ENCODE data around the gene LMBRD2.
"Not testable (repeated sequence)": the region's sequence is repeated elsewhere in the genome, so short reads cannot be mapped to it uniquely, and the experiment has no call there.

Gene LMBRD2

DNA sequence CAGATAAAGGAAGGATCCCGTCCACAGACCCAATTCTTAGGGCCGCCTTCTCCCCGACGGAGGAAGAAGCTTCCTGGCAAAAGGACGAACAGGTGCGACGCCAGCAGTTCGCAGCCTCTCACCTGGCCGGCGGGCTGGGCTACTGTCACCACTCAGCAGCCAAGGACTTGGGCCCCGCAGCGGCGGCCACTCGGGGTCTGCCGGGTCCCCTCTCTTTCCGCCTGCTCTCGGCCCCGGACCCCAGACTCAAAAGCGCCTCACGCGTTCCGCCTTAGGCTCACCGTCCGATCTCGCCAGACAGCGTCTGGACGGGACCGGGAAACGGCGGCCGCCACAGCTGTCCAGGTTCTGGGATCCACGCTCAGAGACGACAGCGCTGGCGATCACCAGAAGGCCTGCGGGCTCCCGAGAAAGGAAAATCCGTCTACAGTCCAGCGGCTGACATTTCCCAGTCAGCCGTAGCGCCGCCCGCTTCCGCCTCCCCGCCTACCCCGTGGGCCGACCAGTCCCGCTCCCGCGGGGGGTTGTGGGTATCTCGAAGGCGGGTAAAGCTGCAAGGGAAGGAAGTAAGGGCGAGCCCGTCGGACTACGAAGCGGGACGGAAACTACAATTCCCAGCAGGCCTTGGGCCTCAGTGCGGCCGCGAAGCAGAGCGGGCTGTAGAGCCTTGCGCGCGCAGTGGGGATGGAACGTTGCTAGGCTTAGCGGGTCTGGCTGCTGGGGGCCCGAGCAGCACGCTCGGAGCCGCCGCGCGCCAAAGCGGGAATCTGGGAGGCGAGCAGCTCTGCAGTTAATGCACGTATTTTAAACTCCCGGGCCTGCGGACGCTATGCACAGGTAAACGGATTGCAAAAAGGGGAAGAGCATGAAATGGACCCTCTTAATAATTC, at the start of gene LMBRD2, which contains the start of gene SKP2:
LMBRD2 (minus strand) TSS at position 454 of the 890 bp plus-strand sequence. CDS start 8,538 bp downstream, outside the sequence.
SKP2 (plus strand) TSS at position 678 of the 890 bp plus-strand sequence; CDS start at position 830, 152 bp downstream.
- DNase-seq (ENCODE audit: low read depth), result peak; percentile 98

DNA sequence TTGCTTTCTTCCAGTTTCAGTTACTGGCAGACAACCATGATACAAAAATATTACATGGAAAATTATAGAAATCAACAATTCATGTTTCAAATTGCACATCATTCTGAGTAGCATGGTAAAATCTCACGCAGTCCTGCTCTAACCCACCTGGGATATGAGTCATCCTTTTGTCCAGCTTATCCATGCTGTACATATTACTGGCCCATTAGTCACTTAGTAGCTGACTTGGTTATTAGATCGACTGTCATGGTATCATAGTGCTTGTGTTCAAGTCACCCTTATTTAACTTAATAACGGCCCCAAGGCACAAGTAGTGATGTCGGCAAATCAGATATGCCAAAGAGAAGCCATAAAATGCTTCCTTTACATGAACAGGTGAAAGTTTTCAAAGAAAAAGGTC, 48.8 kb upstream of the LMBRD2 start:
- peak; percentile 33 for DNase-seq (ENCODE audit: low read depth)

DNA sequence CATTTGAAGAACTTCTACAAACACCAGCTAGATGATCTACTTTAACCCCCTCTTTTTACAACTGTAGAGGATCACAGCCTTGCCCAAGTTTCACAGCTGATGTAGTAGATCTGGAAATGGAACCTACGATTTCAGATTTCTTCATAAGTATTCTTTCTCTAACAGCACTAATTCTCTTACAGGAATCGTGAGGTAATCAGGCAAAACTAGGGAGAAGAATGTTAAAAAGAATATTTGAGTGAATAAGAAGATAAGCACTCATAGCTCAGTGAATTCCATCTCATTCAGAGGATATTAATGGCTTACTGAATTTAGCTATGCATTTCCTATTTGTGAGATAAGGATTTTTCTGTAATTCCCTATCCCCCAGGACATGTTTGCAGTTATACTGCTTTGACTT, 47.9 kb upstream of the LMBRD2 start:
- peak; percentile 80 for DNase-seq (ENCODE audit: low read depth)

DNA sequence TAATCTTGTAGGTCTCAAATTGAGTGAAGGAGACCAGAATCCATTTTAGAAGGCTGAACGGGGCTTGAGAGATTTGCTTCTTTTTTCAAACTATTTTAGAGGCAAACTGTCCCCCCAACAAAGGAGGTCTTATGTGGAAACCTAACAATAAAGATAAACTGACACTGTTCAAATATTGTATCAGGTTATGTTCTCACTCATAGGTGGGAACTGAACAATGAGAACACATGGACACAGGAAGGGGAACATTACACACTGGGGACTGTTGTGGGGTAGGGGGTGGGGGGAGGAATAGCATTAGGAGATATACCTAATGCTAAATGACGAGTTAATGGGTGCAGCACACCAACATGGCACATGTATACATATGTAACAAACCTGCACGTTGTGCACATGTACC, 47.1 kb upstream of the LMBRD2 start:
- not testable (repeated sequence) for DNase-seq (ENCODE audit: low read depth)

DNA sequence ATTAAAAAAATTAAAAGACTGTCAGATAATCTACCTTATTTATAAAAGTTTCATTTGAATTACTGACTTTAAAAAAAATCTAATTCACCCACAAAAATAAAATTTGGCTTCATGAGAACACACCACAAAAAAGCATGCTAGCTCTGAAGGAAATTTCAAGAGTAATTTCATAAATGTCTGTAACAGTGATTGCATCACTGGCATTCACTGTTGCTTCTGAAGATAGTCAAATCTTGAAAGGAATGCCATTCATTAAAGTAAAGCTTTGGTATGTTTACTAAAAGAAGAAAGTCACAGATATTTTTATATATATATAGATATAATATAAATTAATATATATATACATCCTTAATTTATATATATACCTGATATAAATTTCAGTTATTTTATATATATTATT, 46.6 kb upstream of the LMBRD2 start:
- peak; percentile 68 for DNase-seq (ENCODE audit: low read depth)

DNA sequence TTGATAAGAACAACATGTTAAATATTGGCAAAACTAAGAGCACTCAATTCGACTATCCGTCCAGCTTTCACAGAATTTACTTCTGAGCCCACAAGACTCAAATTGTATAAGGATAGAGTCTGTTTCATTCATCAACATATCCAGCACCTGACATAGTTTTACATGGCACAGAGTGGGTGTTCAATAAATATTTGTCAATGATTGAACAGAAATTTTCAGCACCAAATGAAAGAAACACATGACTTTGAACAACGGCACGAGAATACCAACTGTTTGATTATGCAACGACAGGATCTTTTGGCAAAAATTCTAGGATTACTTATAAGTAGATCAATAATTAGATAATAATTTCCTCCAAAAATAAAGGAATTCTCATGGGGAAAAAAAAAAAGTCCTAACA, 42.1 kb upstream of the LMBRD2 start:
- no peak for DNase-seq (ENCODE audit: low read depth)

DNA sequence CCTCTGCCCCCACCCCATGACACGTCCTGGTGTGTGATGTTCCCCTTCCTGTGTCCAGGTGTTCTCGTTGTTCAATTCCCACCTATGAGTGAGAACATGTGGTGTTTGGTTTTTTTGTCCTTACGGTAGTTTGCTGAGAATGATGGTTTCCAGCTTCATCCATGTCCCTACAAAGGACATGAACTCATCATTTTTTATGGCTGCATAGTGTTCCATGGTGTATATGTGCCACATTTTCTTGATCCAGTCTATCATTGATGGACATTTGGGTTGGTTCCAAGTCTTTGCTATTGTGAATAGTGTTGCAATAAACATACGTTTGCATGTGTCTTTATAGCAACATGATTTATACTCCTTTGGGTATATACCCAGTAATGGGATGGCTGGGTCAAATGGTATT, 32.7 kb upstream of the LMBRD2 start:
- not testable (repeated sequence) for DNase-seq (ENCODE audit: low read depth)

DNA sequence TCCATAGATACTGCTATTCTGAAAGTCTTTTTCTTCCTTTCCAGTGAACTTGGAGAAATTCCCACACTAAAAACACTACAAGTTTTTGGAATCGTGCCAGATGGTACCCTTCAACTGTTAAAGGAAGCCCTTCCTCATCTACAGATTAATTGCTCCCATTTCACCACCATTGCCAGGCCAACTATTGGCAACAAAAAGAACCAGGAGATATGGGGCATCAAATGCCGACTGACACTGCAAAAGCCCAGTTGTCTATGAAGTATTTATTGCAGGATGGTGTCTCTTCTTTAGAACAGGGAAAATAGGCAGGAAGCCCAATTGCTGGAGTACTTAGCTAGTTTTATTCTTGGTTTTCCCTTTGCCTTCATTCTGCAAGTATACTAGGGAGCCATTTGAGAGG, 30.1 kb upstream of the LMBRD2 start:
- DNase-seq (ENCODE audit: low read depth), result no peak

DNA sequence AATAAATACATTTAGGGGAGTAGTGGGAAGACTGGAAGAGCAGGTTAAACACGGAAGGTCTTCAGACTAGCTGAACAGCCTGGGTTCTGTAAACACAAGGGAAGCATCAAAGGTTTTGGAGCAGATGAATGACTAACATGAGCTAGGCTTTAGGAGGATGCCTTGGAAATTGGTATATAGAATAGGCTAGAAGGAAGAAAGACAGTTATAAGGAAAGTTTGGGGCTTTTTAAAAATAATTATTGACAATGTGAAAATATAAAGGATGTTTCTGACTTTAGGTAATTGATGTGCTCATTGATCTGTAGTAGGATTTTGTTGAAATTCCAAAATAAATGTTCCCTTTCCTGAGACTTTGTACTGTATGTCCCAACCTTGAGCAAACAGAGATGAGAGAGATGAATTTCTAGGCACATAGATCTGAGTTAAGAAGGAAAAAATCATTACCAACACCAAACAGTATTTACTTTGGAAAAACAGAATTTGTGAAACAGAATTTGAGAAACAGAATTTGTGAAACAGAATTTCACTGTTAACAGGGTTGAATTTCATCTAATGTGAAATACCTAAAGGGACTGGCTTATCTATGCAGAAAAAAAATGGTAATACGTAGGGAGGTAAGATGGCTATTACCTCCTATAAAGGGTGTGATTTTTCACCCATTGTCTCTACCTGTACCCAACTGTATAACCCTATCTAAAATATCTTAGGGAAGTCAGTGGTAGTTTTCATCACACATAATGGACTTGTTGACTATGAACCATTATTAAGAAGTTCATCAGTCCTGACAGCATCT, 29.1 kb upstream of the LMBRD2 start:
- DNase-seq (ENCODE audit: low read depth), result no peak

DNA sequence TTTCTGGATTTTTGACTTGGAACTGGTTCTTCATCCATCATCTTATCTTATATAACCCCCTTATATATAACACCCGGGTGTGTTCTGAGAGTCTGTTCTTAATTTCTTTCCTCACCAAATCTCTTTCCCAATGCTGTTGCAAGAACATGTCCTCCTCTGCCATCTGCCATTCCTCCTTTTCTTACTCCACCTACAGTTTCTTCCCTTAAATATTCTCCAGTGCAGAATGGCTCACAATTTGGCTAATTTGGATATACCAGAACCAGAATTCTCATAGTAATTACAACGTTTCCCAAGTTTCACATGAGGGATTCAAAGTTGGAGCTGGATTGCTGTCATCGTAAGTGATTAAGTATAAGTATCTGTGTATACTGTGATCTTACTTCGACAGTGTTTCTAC, 28.3 kb upstream of the LMBRD2 start:
- DNase-seq (ENCODE audit: low read depth), result no peak

DNA sequence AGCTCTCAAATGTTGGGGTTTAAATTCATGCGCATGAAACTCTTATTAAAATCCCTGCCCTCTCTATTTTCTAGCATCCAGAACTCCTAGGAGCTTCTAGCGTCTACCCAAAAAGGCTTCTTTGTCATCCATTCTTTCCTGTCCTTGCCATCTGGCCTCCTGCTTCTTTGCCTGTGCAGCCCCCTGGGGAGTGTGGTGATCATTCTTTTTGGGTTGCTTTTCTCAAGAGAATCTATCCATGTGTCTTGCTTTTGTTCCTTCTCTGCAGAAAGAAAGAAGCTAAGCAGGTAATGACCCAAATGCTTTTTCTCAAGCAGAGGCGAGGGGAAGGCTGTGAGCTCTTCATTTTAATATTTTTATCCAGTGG, 26.8 kb upstream of the LMBRD2 start:
- DNase-seq (ENCODE audit: low read depth), result no peak

DNA sequence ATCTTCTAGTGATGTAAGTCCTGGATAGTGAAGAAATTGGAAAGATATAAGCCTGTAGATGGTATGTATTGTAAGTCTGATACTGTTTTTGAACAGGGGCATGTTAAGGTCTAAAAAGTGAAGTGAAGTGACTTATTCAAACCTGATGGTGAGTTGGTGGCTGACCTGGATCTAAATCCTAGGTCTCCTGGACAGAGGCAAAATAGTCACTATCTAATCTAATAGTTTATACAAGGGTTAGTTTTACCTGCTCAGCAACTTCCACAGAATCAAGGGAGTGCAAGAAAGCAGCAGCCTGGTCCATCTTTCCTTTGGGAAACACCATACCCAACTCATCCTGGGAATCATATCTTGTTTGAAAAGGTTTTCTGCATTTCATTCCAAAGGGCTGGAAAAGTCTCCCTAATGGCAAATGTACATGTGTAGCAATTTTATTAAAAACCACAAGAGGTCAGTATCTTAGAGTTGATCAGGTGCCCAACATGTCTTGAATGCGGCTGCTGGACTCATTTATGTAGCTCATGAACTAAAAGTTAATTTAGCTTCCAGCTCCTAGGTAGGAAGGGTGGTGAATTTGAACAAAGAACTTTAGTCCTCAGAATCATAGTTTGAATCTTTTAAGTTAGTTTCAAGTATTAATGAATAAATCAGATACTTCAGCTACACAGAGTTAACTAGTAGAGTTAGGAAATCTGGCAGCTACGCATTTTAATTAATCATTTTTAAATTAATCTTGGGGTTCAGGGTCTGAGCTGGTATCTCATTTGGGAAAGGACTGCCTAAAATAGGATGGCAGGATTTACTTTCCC, 26.2 kb upstream of the LMBRD2 start:
- DNase-seq (ENCODE audit: low read depth), result peak; percentile 64

DNA sequence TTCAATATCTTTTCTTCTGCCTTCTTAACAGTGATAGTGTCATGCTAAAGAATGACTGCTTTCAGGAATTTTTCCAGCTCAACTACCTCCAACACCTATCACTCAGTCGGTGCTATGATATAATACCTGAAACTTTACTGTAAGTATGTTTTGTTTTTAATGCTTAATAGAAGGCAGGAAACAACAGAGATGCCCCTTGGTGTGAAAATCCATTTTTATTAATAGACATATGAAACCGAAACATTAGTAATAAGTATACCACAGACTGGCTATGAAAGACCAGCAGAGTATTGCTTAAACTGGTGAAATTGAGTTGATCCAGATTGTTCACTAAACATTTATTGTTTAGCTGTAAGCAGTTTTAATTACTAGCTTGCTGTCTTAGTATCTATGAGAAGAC, 25.5 kb upstream of the LMBRD2 start:
- no peak for DNase-seq (ENCODE audit: low read depth)

DNA sequence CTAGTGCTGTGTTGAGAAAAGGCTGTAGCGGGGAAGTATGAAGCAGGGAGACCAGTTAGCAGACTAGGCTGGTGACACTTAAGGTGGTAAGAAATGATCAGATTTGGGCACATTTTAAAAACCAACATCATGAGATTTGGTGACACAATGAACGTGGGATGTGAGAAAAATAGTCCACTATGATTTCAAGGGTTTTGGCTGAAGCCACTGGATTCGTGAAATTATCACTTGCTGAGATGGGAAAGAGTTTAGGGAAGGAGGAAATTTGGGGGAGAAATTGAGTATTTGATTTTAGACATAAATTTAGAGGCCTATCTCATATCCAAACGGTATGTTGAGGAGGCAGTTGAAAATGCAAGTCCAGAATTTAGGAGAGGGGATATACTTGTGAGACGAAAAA, 23.4 kb upstream of the LMBRD2 start:
- DNase-seq (ENCODE audit: low read depth), result no peak

DNA sequence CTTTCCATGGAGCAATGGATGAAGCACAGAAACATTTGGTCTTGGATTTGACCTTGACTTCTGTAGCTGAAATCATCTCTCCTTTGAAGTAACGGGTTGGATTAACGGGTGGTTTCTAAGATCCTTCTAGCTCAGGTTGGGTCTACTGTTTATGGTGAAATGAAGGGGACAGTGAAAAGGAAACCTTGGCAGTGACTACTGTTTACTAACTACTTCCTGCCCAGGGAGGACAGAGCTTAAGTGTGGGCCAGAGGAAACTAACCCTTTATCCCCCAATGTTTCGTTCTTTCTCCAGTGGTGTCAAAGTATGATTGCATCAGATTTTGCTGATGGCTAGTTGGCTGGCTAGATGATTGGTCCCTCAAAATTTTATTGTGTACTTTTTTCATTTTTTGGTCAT, 22.4 kb upstream of the LMBRD2 start:
- no peak for DNase-seq (ENCODE audit: low read depth)

DNA sequence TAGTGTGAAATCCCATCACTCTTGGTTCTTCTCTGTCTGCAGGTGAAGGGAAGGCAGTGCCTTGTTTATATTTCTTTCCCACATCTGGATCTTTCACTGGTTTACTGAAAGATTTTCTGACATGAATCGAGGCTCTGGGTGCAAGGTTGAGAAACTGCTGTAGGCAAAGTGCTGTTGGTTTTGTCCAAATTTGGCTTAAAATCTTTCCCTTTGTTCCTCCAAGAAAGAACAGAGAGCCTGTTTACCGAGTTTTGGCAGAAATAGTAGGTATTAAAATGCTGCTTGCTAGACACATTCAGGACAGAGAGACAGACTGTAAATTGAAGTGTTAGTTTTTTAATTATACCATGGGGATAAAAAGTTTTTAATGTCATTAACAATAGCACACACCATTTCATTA, 21.7 kb upstream of the LMBRD2 start:
- no peak for DNase-seq (ENCODE audit: low read depth)

DNA sequence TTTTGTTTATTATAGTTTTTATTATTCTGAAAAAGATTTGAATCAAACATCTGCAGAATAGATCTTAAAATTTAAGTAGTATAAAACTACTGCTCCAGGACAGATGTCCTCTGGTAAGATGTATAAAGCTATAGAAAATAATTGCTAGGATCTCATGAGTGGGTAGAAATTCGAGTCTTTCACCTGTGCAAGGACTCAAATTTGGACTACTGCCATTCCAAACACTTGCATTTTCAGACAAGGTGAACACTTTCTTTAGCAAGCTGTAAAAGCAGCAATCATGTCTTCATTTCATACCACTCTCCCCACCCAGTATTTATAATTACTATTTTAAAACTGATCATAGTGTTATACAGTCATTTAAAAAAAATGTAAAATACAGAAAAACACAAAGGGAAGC, 20.9 kb upstream of the LMBRD2 start:
- DNase-seq (ENCODE audit: low read depth), result no peak

DNA sequence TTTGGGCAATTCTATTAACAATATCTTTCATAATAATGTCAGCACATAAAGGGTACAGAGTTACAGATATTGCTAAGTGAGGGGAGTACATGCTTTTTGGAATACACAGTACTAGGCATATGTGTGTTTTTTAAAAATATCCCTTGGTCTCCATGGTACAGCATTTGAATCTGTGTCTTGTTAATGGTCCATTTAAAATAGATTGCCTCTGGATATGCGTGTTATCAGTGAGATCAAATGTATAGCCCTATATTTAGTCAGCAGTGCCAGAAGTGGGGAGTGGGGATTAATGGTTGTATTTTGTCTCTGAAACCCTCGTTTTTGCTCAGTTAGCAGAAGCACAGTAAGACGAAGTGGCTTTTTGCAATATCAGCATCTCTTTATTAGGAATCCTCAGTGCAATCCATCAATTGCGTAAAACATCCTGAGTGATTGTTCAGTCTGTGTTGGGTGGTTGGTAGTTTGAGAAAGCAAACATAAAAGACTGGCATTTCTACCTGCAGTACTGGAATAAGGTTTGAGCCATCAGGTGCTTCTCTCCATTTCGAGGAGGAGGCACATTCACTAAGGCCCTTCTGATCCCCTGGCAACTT, 19.2 kb upstream of the LMBRD2 start:
- no peak for DNase-seq (ENCODE audit: low read depth)

DNA sequence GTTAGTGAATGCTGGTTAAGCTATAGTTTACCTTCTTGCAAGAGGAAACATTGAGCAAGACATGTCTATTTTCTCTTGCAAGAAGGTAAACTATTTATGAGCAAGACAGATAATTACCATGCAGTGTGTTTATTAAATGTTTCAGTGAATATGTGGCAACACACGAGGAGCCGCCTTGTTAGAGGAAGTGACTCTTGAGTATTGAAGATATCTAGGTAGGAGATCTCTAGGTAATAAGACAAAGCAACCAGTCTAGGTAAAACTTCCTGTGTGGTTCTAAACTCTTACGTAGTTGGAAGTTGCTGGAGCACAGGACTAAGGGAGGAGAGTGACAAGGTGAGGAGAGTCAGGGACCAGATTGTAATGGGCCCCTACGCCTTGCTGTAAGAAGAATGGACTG, 17.1 kb upstream of the LMBRD2 start:
- no peak for DNase-seq (ENCODE audit: low read depth)

DNA sequence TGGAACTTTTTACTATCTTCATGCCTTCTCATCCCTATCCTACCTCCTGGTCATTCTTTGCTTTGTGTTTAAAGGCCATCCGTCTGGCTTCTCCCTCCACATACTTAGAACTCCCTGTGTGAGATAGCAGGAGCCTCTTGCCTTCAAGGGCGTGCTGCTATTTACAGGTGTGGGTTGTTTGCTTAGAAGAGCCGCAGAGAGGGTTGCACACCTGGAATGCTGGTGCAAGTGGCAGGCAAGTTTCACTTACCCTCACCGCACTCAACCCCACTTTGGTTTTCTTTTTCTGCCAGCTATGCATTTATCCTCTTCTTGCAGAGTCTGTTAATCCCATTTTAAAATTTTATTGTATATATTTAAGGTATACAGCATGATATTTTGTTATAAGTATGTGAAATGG, 12.8 kb upstream of the LMBRD2 start:
- no peak for DNase-seq (ENCODE audit: low read depth)

DNA sequence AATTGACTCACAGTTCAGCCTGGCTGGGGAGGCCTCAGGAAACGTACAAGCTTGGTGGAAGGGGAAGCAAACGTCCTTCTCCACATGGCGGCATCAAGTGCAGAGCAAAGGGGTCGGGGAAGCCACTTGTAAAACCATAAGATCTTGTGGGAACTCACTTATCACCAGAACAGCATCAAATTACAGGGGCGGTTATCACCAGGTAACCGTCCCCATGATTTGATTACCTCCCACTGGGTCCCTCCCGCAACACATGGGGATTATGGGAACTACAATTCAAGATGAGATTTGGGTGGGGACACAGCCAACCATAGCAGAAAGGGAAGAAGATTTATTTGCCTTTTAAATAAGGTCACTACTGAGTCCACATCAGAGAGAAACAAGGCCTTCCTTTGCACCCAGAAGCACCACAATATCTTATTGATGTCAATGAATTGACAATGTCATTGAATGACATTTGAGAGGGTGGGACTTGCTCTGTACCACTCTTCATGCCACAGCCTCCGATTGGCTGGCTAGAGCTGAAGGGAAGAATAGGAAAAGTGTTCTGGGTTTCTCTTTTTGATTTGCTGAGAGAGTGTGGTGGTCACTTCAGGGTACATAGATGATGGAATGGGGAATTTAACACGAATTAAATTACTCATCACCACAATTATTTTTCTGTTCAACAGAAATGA, 11.3 kb upstream of the LMBRD2 start:
- no peak for DNase-seq (ENCODE audit: low read depth)

Data from amniotic epithelial cell (primary cell).